CD4-positive, alpha-beta T cell treated with Interleukin-2 at 100 ng/mL for 4 hours (primary cell): Measurements from ENCODE around the gene NMT1.

Experiments used
- DNase-seq: peaks from one replicate; pipeline ENCODE4 v3.0.0-alpha.2; 2020; ENCODE audit warnings: low spot score

NMT1 gene

GRCh38 chr17:45104907-45105624 is 43.9 kb downstream of the NMT1 start:
- DNase-seq, result no peak

- no peak for DNase-seq
Measured at GRCh38 chr17:45106096-45106495, 45.0 kb downstream of the NMT1 start.

GRCh38 chr17:45106582-45106981 is 45.5 kb downstream of the NMT1 start:
- no peak for DNase-seq

DNA sequence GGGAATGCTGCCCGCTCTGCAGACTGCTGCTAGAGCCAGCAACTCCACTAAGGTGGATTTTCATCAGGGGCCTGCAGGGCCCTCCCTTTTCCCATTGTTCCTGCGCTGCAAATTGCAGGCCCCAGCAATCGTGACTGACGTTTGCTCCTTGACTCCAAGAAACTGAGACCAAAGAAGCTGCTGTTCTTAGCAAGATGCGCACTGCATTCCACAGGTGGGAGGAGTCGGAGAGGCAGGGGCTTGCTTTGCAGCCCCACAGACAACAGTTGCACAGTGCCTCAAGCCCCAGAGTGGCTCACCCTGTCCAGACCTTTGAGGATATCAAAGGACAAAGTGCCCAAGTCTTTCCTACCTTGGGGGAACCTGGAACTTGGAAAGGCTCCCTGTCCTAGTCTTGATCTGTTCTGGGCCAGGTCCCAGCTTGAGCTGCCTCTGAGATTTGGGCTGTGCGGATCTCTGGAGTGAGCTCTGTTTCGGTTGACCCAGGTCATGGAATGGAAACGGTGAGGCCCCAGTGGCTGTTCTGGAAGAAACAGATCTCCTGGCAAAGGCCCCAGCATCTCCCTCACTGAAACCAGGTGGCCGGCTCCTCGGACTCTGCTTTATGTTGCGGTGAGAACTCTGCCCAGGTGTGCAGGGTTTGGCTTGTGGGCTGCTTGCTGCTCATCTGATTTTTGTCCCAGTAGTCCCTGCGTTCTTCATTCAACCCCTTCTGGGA is 46.3 kb downstream of the NMT1 start:
- no peak for DNase-seq

DNA sequence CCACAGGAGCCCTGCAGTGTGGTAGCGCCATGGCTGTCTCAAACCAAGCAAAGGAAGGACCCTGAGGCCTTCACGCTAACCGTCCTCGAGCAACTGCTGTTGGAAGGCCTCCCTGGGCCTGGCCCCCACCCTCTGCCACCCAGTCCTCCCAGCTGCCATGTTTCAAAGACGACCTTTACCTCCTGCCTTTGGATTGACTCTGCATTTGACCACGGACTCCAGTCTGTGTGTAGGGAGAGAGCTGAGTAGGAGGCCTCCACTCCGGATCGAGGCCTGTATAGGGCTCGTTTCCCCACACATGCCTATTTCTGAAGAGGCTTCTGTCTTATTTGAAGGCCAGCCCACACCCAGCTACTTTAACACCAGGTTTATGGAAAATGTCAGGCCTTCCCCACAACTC is 46.9 kb downstream of the NMT1 start:
- DNase-seq, result no peak

GRCh38 chr17:45108595-45109521 is 47.7 kb downstream of the NMT1 start:
- no peak for DNase-seq

GRCh38 chr17:45110676-45111611 is 49.8 kb downstream of the NMT1 start:
- no peak for DNase-seq

DNA sequence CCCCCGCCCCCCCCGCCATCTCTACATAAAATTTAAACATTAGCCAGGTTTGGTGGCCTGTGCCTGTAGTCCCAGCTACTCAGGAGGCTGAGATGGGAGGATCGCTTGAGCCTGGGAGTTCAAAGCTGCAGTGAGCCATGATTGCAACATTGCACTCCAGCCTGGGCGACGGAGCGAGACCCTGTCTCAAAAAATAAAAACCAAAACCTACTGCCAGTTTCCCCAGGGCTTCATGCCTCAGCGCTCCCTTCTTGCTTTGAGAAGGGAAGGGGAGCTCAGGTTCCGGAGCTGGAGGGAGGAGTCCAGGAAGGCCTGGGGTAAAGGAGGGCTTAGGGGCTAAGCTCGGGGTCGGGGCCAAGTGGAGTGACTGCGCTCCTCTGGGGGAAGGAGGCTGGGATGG is 50.7 kb downstream of the NMT1 start:
- no peak for DNase-seq

- no peak for DNase-seq
Measured at GRCh38 chr17:45112559-45113423, 51.7 kb downstream of the NMT1 start.

GRCh38 chr17:45113424-45113754 is 52.3 kb downstream of the NMT1 start:
- DNase-seq, result no peak

- no peak for DNase-seq
Measured at GRCh38 chr17:45114117-45114932, 53.2 kb downstream of the NMT1 start.

DNA sequence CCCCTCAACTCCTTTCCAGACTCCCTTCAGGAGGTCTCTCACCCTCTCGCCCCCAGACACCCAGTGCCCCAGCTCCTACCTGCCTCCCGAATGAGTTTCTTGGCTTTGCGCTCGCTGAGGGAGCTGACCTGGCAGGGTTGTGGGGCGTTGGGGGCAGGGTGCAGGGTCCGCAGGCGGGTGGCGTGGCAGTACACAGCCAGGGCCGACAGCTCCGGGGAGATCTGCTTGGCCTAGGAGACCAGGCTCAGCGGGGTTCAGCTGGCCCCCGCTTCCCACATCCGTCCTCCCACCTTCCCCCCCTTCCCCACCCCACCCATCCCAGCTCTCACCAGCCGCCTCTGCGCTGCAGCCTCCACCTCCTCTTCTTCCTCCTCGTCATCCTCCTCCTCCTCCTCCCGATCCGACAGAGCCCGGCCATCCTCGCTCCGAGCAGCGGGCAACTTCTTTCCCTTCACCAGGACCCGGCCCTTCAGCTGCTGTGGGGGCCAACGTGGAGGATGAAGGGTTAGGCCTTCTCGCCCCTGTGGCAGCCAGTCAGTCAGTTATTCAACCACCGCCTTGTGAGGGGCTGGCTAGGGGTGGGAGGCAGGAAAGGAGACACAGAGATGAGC is 54.0 kb downstream of the NMT1 start:
- no peak for DNase-seq

DNA sequence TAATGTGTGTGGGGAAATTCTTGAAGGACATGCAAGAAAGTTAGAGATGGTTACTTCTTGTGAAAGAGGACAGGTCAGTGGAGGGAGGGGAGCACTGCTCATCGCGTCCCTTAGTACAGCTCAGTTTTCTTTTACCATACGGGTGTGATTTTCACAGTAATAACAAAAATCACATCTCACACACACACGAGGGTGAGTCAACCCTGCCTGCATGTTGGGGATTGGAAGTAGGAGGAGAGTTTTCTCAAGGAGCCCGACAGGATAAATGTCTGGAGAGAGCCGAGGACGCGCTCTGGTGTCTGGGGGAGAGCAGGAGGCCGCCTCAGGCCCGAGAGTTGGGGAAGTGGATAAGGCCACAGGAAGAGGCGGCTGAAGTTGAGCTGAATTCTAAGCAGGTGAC is 54.8 kb downstream of the NMT1 start:
- DNase-seq, result no peak

DNA sequence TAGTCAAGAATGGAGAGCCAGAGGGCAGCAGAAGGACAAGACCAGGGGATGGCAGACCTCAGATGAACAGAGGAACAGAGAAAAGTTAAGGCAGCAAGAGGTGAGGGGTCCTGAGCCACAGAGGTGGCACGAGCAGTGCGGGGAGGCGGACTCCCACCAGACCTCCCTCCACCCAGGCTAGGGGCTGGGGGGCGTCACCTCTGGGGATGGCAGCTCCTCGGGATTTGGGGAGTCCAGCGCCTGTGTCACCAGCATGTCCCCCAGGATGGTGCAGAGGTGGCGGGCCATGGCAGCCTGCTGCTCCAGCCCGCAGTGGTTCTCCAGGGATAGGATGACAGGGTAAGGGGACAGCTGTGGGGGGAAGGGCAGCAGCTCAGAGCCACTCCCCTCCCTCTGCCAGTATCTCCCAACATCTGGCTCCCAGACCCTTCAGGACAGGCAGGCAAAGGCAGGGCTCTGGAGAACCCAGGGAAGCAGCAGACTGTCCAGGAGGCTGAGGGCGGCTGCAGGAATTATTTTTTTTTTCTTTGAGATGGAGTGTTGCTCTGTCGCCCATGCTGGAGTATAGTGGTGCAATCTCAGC is 55.4 kb downstream of the NMT1 start:
- no peak for DNase-seq

GRCh38 chr17:45117334-45117733 is 56.2 kb downstream of the NMT1 start:
- DNase-seq, result no peak

- no peak for DNase-seq
Measured at GRCh38 chr17:45117848-45118646, 56.9 kb downstream of the NMT1 start.

DNA sequence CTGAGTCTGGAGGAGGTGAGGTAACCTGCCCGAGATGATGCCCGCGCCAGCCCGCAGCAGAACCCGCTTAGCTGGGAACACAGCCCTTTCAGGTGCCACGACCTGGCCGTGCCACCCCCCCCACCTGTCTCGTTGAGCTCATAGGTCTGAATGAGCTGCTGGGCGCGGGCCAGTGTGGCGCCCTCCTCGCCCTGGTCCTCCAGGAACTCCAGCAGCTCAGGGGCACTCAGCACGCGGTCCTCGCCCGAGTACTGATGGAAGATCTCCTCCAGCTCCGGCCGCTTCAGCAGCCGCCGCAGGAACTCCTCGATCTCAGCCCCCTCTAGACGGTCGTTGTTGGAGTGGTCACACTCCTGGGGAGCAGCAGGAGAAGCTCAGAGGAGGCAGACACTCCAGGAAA is 57.6 kb downstream of the NMT1 start:
- no peak for DNase-seq

GRCh38 chr17:45119964-45120363 is 58.8 kb downstream of the NMT1 start:
- no peak for DNase-seq
